Stomach (tissue), 9 donors: ENCODE results near the gene PITPNB. TPM values are rescaled to one million over a fixed set of nuclear protein-coding genes. Genes with fewer than 3 reads are reported as not detected.

Source experiments
- DNase-seq, 2 donors: peaks; one replicate each; pipeline versions ENCODE4 v3.0.0 to v3.0.0-alpha.2; 2013 to 2019
- H3K27ac ChIP-seq, 5 donors: fragments of 200-600 bp in 4 of 5; sonication (generic) in 4 of 5; one replicate each; pipeline ENCODE4 v1.5.1; 2013 to 2019; ENCODE audit warnings: mild to moderate bottlenecking in 1 of 5, moderate library complexity in 1 of 5
- H3K27me3 ChIP-seq, 3 donors: fragments of 200-600 bp; sonication (generic); one replicate each; pipeline ENCODE4 v1.5.1; 2017 to 2019; ENCODE audit warnings: mixed run types in 1 of 3
- H3K36me3 ChIP-seq, 4 donors: fragments of 200-600 bp; sonication (generic); 1 replicate in 3 of 4; 2 replicates in 1 of 4; pipeline ENCODE4 v1.5.1; 2016 to 2019
- H3K4me1 ChIP-seq, 4 donors: fragments of 200-600 bp; sonication (generic); one replicate each; pipeline ENCODE4 v1.5.1; 2016 to 2019
- H3K4me3 ChIP-seq, 4 donors: fragments of 200-600 bp; sonication (generic) in 3 of 4; one replicate each; pipeline ENCODE4 v1.5.1; 2016 to 2019; ENCODE audit warnings: mild to moderate bottlenecking in 1 of 4
- H3K9me3 ChIP-seq, 4 donors: fragments of 200-600 bp; sonication (generic); one replicate each; pipeline ENCODE4 v1.5.1; 2016 to 2019
- EP300 ChIP-seq: sonication (generic); formaldehyde crosslinking; IDR thresholded peaks from one replicate; pipeline ENCODE4 v1.6.1; 2017; ENCODE audit warnings: antibody characterized with exemption
- POLR2A ChIP-seq, 4 donors: fragments of 450-650 bp; IDR thresholded peaks; one replicate each; pipeline ENCODE4 v1.6.1; 2016; ENCODE audit warnings: antibody characterized with exemption in 4 of 4, control low read depth in 2 of 4, mild to moderate bottlenecking in 1 of 4, moderate library complexity in 1 of 4
- POLR2AphosphoS5 ChIP-seq, 3 donors: sonication (generic); formaldehyde crosslinking; IDR thresholded peaks; one replicate each; pipeline ENCODE4 v1.6.1; 2016; ENCODE audit warnings: antibody characterized with exemption in 3 of 3
- WGBS, 5 donors: extraction: QIAGEN DNeasy Blood & Tissue Kit in 3 of 5; methylation state at CpG; one replicate each; pipeline versions ENCODE4 v1.1.5 to v1.1.7; 2013 to 2018; 5-methylcytosine and 5-hydroxymethylcytosine counted together
- intact Hi-C: fragments of 100-400 bp; cut with DNase I; formaldehyde crosslinking; loops from one replicate; pipeline ENCODE4 v1.15.1; 2023; ENCODE audit warnings: low total_unique reads
- polyA plus RNA-seq, 3 donors: library from polyadenylated mRNA; stranded (reverse); fragments of 200-250 nt; gene quantifications; one replicate each; pipeline ENCODE4 v1.2.3, GENCODE V29; 2013
- total RNA-seq, 5 donors: library from RNA; depleted of rRNA; stranded (reverse); fragments of >200 nt; gene quantifications; one replicate each; pipeline versions ENCODE4 v1.1.0 to v1.2.3, GENCODE V29; 2014 to 2016
- TF ChIP-seq, protein P1 (sequence below), 7 experiments: fragments of 450-650 bp in 4 of 7; fragments of 200-600 bp in 3 of 7; sonication (generic) in 3 of 7; IDR thresholded peaks; one replicate each; pipeline ENCODE4 v1.5.1; 2016 to 2019; ENCODE audit warnings: antibody characterized with exemption in 7 of 7, control low read depth in 2 of 7, mild to moderate bottlenecking in 1 of 7
- donor health status: healthy with polysubstance abuse.
- donor health status: Bipolar disorder and iron deficiency.
- donor health status: healthy.

Gene PITPNB
- total and polyA plus RNA-seq, 8 donors, result 6.7 to 91.6 (median 29.9) TPM

DNA sequence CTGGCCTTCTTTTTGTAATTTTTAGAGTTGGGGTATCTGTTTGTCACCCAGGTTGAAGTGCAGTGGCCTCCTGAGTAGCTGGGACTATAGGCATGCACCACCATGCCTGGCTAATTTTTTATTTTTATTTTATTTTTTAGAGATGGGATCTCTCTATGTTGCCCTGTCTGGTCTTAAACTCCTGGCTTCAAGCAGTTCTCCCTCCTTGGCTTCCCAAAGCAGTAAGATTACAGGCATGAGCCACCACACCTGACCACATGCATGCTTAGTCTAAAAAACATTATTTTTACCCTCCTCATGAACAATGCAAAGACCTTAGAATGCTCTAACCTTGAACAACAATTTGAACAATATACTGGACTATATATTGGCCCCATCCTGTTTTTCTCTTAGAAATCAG is 22.1 kb upstream of the PITPNB start:
- TF ChIP-seq POLR2AphosphoS5 (IDR thresholded peaks at IDR 0.05) (no peak), EP300 (no peak), POLR2A (IDR thresholded peaks at IDR 0.05) (no peak)
- TF ChIP-seq, protein P1, sequence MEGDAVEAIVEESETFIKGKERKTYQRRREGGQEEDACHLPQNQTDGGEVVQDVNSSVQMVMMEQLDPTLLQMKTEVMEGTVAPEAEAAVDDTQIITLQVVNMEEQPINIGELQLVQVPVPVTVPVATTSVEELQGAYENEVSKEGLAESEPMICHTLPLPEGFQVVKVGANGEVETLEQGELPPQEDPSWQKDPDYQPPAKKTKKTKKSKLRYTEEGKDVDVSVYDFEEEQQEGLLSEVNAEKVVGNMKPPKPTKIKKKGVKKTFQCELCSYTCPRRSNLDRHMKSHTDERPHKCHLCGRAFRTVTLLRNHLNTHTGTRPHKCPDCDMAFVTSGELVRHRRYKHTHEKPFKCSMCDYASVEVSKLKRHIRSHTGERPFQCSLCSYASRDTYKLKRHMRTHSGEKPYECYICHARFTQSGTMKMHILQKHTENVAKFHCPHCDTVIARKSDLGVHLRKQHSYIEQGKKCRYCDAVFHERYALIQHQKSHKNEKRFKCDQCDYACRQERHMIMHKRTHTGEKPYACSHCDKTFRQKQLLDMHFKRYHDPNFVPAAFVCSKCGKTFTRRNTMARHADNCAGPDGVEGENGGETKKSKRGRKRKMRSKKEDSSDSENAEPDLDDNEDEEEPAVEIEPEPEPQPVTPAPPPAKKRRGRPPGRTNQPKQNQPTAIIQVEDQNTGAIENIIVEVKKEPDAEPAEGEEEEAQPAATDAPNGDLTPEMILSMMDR (IDR thresholded peaks at IDR 0.05), result no peak
- H3K4me3 ChIP-seq, result no peak overlapping the region
- peaks cover 0 to 23% (median 5%) of the 10 kb centered on the region in 4 donors for H3K36me3 ChIP-seq
- H3K27me3 ChIP-seq, result no peaks in the 10 kb centered on the region
- no peak for DNase-seq
- H3K27ac ChIP-seq, result no peak overlapping the region
- intact Hi-C loops, result no loop called here
- H3K9me3 ChIP-seq, result no peaks in the 10 kb centered on the region
- no peaks in the 10 kb centered on the region for H3K4me1 ChIP-seq

GRCh38 chr22:27937453-27937852 is 18.4 kb upstream of the PITPNB start:
- no peak for TF ChIP-seq EP300
- TF ChIP-seq POLR2AphosphoS5 (IDR thresholded peaks at IDR 0.05), result no peak
- TF ChIP-seq, protein P1 (IDR thresholded peaks at IDR 0.05), result no peak
- no peak for TF ChIP-seq POLR2A (IDR thresholded peaks at IDR 0.05)
- H3K27ac ChIP-seq, result no peak overlapping the region
- no peak overlapping the region for H3K4me3 ChIP-seq
- no peaks in the 10 kb centered on the region for H3K27me3 ChIP-seq
- DNase-seq, result no peak
- WGBS, 5 donors, result 93 to 100% (median 98%) methylated on average over 2 of the region's 2 CpGs
- no peaks in the 10 kb centered on the region for H3K9me3 ChIP-seq
- H3K36me3 ChIP-seq, result peaks cover 0 to 22% (median 2%) of the 10 kb centered on the region in 4 donors
- no peaks in the 10 kb centered on the region for H3K4me1 ChIP-seq
- intact Hi-C loops, result no loop called here

- intact Hi-C loops, result no loop called here
- WGBS, 5 donors, result 85 to 100% (median 88%) methylated on average over 1 of the region's 1 CpG
- H3K9me3 ChIP-seq, result no peaks in the 10 kb centered on the region
- no peaks in the 10 kb centered on the region for H3K27me3 ChIP-seq
- H3K4me1 ChIP-seq, result peaks cover 0 to 4% (median 0%) of the 10 kb centered on the region in 4 donors
- no peak overlapping the region for H3K27ac ChIP-seq
- DNase-seq, result no peak
- peaks cover 0 to 16% (median 0%) of the 10 kb centered on the region in 4 donors for H3K36me3 ChIP-seq
- H3K4me3 ChIP-seq, result no peak overlapping the region
- TF ChIP-seq, protein P1 (IDR thresholded peaks at IDR 0.05), result no peak
- TF ChIP-seq POLR2AphosphoS5 (IDR thresholded peaks at IDR 0.05) (no peak), EP300 (no peak)
Observed at GRCh38 chr22:27935897-27936296, 16.8 kb upstream of the PITPNB start.

DNA sequence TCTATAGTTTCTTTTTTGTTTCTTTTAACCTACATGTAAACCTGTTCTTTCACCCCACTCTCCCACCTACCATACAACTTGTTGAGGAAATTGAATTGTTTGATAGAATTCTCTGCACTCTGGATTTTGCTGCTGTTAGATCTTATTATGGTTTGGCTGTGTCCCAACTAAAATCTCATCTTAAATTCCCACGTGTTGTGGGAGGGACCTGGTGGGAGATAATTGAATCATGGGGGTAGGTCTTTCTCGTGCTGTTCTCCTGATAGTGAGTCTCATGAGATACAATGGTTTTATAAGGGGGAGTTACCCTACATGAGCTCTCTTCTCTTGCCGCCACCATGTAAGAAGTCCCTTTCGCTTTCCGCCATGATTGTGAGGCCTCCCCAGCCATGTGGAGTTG is 15.0 kb upstream of the PITPNB start:
- Histone ChIP-seq H3K27ac (peak overlapping the region in 1 of 5 donors; percentile 70), H3K4me1 (peaks cover 0 to 8% (median 2%) of the 10 kb centered on the region in 4 donors), H3K27me3 (no peaks in the 10 kb centered on the region), H3K4me3 (no peak overlapping the region), H3K36me3 (peaks cover 0 to 14% (median 0%) of the 10 kb centered on the region in 4 donors), H3K9me3 (no peaks in the 10 kb centered on the region)
- TF ChIP-seq POLR2AphosphoS5 (IDR thresholded peaks at IDR 0.05) (no peak), EP300 (no peak), POLR2A (IDR thresholded peaks at IDR 0.05) (no peak)
- TF ChIP-seq, protein P1 (IDR thresholded peaks at IDR 0.05), result no peak
- WGBS, 5 donors, result 87 to 90% (median 89%) methylated on average over 5 of the region's 5 CpGs
- DNase-seq, result no peak
- intact Hi-C loops, result no loop called here
